GDM1 (cell line): Measurements from ENCODE around the gene UACA.
"Not testable (repeated sequence)": the region's sequence is repeated elsewhere in the genome, so short reads cannot be mapped to it uniquely, and the experiment has no call there.

Experiments used
- DNase-seq: peaks from one replicate; lab custom pipeline; 2025; lab: John Stamatoyannopoulos, UW

UACA gene

DNA sequence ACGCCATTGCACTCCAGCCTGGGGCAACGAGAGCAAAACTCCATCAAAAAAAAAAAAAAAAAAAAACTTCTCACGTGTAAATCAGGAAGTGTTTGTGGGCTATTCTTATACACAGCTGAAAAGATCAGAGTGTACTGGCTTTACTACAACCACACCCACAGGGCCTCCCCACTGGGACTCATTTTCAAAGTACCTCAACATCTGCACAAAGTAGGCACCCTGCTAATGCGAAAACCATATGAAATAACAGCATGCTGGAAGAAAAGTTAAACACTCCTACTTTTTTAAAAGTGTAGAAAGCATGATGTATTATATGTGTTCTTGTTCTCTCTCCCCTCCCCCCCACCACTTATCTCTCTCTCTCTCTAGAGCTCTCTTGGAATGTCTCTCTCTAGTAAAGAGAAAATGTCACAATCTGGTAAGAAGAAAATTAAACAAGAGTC is 11.1 kb downstream of the UACA start:
- DNase-seq, result no peak

- DNase-seq, result no peak
Measured at GRCh38 chr15:70750203-70750869, 13.0 kb downstream of the UACA start.

GRCh38 chr15:70748281-70748747 is 15.0 kb downstream of the UACA start:
- DNase-seq, result no peak

GRCh38 chr15:70746598-70746997 is 16.8 kb downstream of the UACA start:
- DNase-seq, result not testable (repeated sequence)

DNA sequence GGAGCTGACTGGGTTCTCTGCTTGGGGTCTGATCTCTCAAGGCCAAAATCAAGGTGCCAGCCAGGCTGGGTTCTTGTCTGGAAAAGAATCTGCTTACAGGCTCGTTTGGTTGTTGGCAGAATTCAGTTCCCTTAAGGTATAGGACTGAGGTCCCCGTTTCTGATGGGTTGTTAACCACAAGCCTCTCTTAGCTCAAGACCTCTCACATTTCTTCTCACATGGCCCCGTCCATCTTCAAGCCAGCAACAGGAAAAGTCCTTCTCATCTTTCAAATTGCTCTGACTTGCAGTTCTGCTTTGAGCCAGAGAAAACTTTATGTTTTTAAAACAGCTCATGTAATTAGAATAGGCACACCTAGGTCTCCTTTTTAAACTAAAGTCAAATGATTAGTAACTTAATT is 20.4 kb downstream of the UACA start:
- no peak for DNase-seq

GRCh38 chr15:70741677-70742293 is 21.6 kb downstream of the UACA start:
- no peak for DNase-seq

DNA sequence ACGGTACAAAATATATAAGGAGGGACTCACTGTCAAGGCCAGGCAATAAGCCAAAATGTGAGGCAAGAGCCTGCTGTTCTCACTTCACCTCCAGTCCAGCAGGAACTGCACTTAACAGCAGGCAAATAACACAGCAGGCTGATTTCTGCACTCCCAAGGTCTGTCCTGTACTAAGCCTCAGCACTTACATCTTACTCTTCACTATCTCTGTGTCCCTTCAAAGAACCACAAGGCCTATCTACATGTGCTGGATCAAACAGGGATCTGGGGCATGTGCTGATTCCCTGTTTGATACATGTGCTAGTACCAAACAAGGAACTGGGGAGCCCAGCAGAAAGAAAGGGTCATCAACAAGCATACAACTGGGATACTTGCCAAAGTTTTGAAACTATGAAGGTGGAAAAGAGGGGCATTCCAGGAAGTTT is 22.2 kb downstream of the UACA start:
- no peak for DNase-seq

DNA sequence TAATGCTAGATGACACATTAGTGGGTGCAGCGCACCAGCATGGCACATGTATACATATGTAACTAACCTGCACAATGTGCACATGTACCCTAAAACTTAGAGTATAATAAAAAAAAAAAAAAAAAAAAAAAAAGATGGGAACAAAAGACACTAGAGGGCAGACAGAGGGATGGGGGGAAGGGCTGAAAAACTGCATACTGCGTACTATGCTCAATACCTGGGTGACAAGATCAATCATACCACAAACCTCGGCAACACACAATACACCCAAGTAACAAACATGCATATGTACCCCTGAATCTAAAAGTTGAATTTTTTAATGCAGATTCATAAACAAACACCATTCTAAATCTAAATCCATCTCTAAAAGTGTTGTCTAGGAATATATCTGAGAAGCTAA is 28.3 kb downstream of the UACA start:
- DNase-seq, result not testable (repeated sequence)

DNA sequence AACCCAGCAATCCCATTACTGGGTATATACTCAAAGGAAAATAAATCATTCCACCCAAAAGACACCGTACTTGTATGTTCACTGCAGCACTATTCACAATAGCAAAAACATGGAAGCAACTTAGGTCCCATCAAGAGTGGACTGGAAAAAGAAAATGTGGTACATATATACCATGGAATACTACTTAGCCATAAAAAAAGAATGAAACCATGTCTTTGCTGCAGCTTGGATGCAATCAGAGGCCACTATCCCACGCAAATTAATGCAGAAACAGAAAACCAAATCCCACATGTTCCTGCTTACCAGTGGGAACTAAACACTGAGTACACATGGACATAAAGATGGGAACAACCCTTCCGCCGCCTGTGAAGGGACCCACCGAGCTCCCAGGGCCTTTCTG is 34.2 kb downstream of the UACA start:
- no peak for DNase-seq

DNA sequence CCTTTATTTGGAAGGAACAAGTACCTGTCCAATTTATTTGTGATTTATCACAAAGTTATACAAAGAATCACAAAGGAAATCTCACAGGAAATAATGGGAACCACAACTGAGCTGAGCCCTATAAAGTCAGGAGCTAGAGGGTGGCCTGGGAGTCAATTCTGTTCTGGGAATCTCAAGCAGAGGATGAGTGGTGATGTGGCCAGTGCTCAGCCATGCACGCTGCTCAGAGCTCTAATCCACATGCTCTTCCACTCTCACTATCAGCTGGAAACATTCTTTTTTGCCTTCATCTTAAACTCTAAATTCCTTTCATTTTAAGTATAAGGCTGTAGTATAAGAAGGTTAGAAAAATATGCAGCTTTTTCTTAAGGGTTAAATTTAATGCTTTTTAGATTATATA is 36.6 kb downstream of the UACA start:
- DNase-seq, result no peak

GRCh38 chr15:70723927-70724326 is 39.4 kb downstream of the UACA start:
- no peak for DNase-seq

DNA sequence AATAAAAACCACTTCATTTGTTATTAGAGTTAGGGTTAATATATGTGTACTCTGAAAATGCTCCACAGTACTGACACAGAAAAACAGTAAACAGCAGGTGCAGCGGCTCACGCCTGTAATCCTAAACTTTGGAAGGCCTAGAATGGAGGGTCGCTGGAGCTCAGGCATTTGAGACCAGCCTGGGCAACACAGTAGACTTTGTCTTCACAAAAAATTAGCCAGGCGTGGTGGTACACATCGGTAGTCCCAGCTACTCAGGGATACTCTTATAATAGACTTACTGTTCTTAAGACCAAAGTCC is 40.3 kb downstream of the UACA start:
- DNase-seq, result no peak

DNA sequence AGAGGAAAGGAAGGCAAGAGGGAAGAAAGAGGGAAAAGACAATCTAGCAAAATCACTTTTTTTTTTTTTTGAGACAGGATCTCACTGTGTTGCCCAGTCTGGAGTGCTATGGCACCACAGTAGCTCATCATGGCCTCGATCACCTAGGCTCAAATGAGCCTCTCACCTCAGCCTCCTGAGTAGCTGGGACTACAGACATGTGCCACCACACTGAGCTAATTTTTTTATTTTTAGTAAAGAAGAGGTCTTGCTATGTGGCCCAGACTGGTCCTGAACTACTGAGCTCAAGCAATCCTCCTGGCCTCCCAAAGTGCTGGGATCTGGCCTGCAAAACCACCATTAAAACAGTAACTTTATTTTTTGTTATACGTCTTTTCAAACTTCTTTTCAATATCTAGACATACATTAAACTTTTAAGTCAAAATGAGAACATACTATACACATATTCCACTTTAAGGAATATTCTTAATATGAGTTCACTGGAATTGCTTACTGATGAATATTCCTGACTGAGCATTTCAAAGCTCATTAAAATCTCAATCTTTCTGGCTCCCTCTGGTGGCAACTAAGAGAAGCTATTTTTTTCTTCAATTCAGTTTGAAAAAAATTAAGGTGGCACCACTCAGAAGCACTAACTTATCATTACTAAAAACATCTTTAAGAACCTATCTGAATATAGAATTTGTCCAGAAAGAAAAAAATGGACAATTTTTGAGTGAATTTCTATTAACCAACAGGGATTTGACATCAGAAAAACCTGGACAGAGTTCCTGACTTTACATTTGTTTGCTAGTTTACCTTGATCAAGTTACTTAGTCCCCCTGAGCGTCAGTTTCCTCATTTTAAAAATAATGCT is 40.9 kb downstream of the UACA start:
- DNase-seq, result peak; percentile 10

GRCh38 chr15:70720228-70721016 is 42.9 kb downstream of the UACA start:
- DNase-seq, result no peak

DNA sequence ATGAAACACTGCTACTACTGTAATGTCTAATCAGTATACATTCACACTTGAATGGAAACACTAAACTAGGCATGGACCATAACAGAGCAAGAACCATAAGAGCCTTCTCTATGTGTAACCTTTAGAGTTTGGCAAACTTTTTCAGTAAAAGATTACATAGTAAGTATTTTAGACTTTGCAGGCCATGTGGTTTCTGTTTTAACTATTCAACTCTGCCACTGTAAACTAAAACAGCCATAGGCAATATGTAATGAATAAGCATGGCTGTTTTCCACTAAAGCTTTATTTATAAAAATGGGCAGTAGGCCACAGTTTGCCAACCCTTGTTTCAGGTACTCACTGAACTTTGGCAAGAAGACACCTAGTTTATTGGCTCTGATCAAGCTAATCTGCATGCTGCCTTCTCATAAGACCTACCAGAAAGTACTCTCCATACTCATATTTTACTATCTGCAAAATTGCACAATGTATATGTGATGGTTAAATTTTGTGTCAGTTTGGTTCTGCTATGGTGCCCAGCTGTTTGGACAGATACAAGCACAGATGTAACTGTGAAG is 46.0 kb downstream of the UACA start:
- DNase-seq, result no peak

DNA sequence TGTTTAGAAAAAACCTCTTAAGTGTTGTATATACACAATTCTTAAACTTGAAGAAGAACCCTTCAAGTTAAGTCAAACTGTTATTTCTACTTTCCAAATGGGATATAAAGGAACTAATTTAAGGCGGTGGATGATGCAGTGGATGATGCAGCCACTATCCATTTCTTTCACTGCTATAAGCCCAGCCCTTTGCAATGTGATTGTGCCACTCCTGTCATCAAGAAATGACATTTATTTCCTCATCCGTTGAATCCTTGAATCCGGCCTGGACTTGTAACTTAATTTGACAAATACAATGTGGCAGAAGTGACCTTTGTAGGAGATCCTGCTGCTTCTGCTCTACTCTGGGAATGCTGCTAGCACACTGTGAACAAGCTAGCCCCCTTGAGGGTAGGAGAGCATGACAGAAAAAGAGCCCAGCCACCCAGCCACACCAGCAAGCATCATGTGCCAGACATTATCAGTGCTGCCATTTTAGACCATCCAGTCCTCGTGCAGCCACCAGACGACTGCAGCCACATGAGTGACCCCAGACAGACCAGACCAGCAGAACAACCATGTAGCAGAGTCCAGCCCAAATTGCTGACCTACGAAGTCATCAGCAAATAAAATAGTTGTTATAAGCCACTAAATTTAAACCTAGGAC is 47.4 kb downstream of the UACA start:
- no peak for DNase-seq

DNA sequence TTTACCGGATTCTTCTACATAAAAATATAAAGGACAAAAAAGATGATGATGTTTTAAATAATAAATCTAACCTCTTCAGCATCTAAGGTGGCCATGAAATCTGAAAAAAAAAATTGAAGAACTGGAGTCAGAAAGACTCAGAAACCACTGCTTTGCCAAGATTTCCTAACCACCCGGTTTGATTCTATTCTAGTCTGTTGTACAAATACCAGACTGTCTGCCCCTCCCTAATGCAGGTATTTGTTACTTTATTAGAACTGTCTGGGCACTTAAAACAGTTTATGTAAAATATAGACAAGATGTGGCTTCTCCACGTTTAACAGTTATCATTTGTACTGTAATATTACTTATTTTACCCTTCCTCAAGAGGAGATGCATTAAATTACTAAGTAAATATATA is 48.8 kb downstream of the UACA start:
- no peak for DNase-seq

GRCh38 chr15:70714015-70714414 is 49.3 kb downstream of the UACA start:
- DNase-seq, result no peak

- DNase-seq, result no peak
Measured at GRCh38 chr15:70712271-70712670, 51.1 kb downstream of the UACA start.

GRCh38 chr15:70710714-70711113 is 52.6 kb downstream of the UACA start:
- no peak for DNase-seq

GRCh38 chr15:70708839-70709238 is 54.5 kb downstream of the UACA start:
- DNase-seq, result no peak
